GM04503 (cell line): Measurements from ENCODE around the gene SNX19.
"Not testable (repeated sequence)": the region's sequence is repeated elsewhere in the genome, so short reads cannot be mapped to it uniquely, and the experiment has no call there.

Experiments
- DNase-seq: peaks from one replicate; pipeline ENCODE4 v3.0.0-alpha.2; 2012; ENCODE audit warnings: low read depth

Gene SNX19

GRCh38 chr11:130916238-130916855 is at the start of gene SNX19:
Gene SNX19 (minus strand): TSS chr11:130916479. CDS start chr11:130915939, 540 bp downstream.
- DNase-seq = peak; percentile 54

GRCh38 chr11:130964058-130964792 is 47.9 kb upstream of the SNX19 start:
- DNase-seq = no peak

- DNase-seq = no peak
These were observed 31.6 kb upstream of the SNX19 start for GRCh38 chr11:130947889-130948288.

GRCh38 chr11:130947481-130947880 is 31.2 kb upstream of the SNX19 start:
- DNase-seq = no peak

GRCh38 chr11:130947058-130947457 is 30.8 kb upstream of the SNX19 start:
- no peak for DNase-seq

- DNase-seq = peak; percentile 38
These were observed 29.6 kb upstream of the SNX19 start for GRCh38 chr11:130945896-130946295.

GRCh38 chr11:130940706-130941105 is 24.4 kb upstream of the SNX19 start:
- no peak for DNase-seq

GRCh38 chr11:130937051-130937450 is 20.8 kb upstream of the SNX19 start:
- DNase-seq = no peak

GRCh38 chr11:130932086-130932712 is 15.9 kb upstream of the SNX19 start:
- DNase-seq = no peak

GRCh38 chr11:130924750-130925149 is 8.5 kb upstream of the SNX19 start:
- DNase-seq = no peak

- DNase-seq = not testable (repeated sequence)
These were observed 4.3 kb upstream of the SNX19 start for GRCh38 chr11:130920612-130921011.

GRCh38 chr11:130918081-130918480 is 1.8 kb upstream of the SNX19 start:
- no peak for DNase-seq

- no peak for DNase-seq
These were observed 631 bp upstream of the SNX19 start for GRCh38 chr11:130916910-130917309.

- DNase-seq = no peak
These were observed 559 bp downstream of the SNX19 start for GRCh38 chr11:130915603-130916237.

- no peak for DNase-seq
These were observed 3.0 kb downstream of the SNX19 start for GRCh38 chr11:130913268-130913667.

- no peak for DNase-seq
These were observed 3.7 kb downstream of the SNX19 start for GRCh38 chr11:130912552-130912951.

- DNase-seq = no peak
These were observed 5.0 kb downstream of the SNX19 start for GRCh38 chr11:130911306-130911705.

GRCh38 chr11:130909650-130910049 is 6.6 kb downstream of the SNX19 start:
- DNase-seq = no peak

GRCh38 chr11:130908770-130909625 is 7.3 kb downstream of the SNX19 start:
- no peak for DNase-seq

- DNase-seq = no peak
These were observed 8.2 kb downstream of the SNX19 start for GRCh38 chr11:130908061-130908460.

GRCh38 chr11:130907229-130907628 is 9.1 kb downstream of the SNX19 start:
- no peak for DNase-seq

GRCh38 chr11:130906616-130907015 is 9.7 kb downstream of the SNX19 start:
- DNase-seq = no peak
